Stimulated activated CD4-positive, alpha-beta T cell treated with anti-CD3 and anti-CD28 coated beads, TNF-alpha, amount 100 ng/mL, for 24 hours (primary cell): ENCODE data around the gene NXNL1.

Source experiments
- DNase-seq, 3 experiments: peaks; one replicate each; pipeline ENCODE4 v3.0.0-alpha.2; 2020; ENCODE audit warnings: low read depth in 3 of 3

NXNL1 gene

DNA sequence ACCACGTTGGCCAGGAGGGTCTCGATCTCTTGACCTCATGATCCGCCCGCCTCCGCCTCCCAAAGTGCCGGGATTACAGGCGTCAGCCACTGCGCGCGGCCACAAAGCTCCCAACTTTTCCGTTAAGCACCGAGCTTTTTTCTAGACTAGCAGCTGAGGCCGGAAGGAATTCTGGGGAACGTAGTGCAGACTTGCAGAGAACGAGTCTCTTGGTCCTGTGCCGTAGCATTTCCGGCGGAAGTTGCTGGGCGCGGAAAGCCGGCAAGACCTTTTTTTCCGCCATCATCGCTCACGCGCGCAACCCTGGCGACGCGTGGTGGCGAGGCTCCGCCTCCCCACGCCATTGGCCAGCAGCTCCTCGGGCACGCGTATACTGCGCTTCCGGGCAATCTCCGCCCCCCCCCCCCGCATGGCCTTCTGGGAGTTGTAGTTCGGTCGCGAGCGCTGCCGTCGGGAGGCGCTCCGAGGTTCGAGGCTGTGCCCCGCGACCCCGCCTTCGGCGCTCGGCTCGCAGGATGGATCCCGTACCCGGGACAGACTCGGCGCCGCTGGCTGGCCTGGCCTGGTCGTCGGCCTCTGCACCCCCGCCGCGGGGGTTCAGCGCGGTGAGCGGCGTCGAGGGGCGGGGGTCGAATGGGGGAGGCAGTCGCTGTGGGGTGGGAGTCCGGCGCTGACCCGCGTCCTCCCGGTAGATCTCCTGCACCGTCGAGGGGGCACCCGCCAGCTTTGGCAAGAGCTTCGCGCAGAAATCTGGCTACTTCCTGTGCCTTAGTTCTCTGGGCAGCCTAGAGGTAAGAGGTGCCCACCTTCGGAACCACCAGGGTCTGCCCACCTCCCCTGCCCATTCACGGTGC, 40.9 kb downstream of the NXNL1 start, which contains the start of gene MVB12A:
Gene MVB12A, plus strand, starts transcription at position 427 of the 854 bp plus-strand sequence. Its CDS starts 89 bp downstream, at position 516.
- DNase-seq: peak; percentile 91 to 95 (median 91)

DNA sequence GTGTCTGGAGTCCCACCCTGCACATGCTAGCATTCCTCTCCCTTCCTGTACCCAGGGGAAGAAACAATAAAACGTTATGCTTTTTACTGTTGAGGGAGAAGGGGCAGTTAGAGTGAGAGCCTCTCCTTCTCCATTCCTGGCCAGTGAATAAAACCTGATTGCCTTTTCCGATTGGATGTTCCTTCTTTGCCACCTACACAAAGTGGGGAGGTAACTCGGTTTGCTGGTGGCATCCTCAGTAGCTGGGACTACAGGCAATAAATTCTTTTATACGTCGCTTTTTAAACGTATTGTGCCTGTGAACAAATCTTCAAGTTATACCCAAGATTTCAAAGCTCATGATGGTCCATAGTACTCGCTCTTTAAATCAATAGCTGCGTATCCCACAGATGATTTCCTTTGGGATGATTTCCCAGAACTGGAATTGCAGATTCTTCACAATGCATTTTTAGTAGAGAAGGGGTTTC, 41.5 kb downstream of the NXNL1 start:
- no peak for DNase-seq

DNA sequence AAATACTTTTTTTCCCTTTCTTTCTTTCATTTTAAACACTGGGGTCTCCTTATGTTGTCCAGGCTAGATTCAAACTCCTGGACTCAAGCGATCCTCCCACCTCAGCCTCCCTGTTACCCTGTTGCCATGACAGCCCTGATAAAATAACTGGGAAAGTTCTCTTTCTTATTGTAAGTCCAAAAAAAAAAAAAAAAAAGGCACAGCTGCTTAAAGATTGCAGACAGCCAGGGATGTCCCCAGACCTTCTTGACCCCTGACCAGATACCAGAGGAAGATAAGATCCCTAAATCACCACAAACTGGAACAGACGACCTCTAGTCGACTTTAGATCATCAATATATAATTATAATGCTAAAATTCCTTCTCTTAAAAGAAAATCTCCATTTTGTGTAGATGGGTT, 42.0 kb downstream of the NXNL1 start:
- no peak for DNase-seq

DNA sequence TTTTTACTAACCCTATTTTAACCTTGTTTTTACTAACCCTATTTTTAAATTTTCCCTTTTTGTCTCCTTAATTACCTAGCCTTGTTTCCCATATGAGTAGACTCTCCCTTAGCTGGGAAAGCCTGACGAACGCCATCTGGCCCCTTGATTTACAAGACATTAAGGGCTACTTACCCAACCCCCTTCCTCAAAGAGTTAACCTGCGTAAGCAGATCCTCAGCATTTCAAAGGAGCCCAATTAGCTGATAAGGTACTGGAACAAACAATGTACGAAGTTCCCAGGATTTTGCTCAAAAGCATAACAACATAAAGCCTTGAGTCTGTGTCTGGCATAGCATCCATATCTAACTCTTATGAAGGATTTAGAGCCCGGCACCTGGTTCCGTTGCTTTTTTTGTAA, 45.6 kb downstream of the NXNL1 start:
- no peak for DNase-seq

DNA sequence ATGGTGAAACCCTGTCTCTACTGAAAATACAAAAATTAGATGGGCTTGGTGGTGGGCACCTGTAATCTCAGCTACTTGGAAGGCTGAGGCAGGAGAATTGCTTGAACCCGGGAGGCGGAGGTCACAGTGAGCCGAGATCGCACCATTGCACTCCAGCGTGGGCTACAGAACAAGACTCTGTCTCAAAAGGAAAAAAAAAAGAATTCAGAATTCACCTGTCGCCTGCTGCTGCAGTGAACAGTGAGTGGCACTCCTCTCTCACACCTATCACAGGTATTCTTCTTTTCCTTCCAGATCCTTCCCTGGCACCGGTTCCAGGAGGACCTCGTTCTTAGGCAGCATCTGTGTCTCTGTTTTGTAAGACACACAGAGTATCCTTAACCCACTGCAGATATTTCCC, 46.6 kb downstream of the NXNL1 start:
- no peak for DNase-seq

DNA sequence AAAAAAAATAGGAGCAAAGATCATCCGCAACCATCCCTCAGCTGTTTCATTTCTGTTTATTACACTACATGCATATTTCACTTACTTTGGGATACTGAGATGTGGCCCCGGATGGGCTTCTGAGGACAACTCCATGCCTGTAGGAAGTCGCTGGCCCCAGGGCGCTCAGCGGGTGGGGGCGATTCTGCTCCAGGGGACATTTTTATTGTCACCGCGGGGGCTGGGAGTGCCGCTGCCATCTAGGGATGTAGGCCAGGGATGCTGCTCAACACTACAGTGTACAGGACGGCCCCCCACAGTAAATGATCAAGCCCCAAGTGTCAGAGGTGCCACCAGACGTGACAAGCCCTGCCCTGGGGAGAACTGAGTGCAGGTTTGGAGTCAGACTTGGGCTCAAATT, 48.9 kb downstream of the NXNL1 start:
- no peak for DNase-seq

DNA sequence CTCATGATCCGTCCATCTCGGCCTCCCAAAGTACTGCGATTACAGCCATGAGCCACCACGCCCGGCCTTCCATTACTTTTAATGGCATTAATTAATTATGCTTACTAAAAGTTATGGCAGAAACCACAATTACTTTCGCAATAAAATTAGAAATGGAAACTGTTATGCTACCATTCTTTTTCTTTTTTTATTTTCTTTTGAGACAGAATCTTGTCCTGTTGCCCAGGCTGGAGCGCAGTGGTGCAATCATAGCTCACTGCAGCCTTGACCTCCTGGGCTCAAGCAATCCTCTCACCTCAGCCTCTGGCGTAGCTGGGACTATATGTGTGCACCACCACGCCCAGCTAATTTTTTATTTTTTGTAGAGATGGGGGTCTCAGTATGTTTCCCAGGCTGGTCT, 50.7 kb downstream of the NXNL1 start:
- DNase-seq: no peak

DNA sequence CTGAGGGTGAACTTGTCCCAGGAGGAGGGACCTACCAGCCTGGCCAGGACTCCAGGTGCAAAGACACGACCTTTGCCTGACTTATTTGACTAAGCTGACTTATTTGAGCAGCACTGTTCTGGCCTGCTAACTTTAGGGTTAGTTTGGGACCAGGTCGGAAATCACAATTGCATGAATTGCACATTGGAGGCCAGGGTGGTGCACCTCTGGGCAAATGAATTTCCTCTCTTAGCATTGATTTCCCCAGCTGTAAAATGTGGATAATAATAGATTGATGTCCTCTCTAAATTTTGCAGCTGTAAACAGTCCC, 53.9 kb downstream of the NXNL1 start:
- no peak for DNase-seq

DNA sequence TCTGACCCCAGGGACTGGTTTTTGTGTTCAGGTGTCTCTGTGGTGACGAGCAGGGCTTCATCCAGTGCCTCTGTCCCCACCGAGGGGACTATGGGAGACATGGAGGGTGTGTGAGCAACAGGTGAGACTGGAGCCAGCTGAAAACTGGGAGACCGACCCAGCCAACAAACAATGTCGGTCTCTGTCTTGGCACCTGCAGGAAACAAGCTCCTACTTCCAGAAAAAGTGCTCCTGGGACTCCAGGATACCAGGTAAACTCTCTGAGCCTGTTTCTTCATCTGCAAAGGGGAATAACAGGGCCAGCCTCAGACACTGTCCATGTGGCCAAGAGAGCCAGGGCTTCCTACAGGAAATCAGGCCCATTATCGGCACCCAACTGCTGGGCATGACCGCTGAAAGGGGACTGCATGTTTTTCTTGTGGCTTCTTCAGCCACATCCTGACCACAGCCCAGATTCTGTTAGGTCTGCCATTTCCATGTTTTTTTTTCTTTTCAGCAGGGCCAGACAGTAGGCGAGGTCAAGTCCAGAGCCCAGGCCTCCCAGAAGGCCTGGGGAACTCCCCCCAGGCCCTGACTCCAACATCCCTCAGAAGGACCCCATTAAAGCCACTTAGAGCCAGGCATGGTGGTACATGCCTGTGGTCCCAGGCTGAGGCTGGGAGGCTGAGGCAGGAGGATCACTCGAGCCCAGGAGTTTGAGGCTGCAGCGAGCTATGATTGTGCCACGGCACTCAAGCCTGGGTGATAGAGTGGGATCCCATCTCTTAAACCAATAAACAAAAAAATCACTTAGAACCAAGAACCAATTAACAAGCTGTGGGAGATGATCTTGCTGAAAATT, 54.5 kb downstream of the NXNL1 start:
- no peak for DNase-seq
